GM21576 (cell line): ENCODE results near the gene PTPN13.

Source experiments
- ATAC-seq: cut with Tn5 transposase; IDR thresholded peaks from one replicate; pipeline ENCODE4 v1.9.1; 2021; ENCODE audit warnings: mild to moderate bottlenecking, moderate library complexity; ENCODE audit not compliant: unreplicated experiment

PTPN13 gene

GRCh38 chr4:86592553-86593249, 1.4 kb upstream of the PTPN13 start:
- no peak for ATAC-seq

- ATAC-seq, result peak; percentile 13
These were observed 677 bp downstream of the PTPN13 start for GRCh38 chr4:86594559-86595425.

- ATAC-seq, result no peak
These were observed 1.3 kb downstream of the PTPN13 start for GRCh38 chr4:86595426-86595805.

GRCh38 chr4:86596807-86597206, 2.7 kb downstream of the PTPN13 start:
- ATAC-seq, result no peak

- no peak for ATAC-seq
These were observed 6.0 kb downstream of the PTPN13 start for GRCh38 chr4:86600007-86600653.

- no peak for ATAC-seq
These were observed 9.3 kb downstream of the PTPN13 start for GRCh38 chr4:86603311-86603885.

GRCh38 chr4:86606809-86607208, 12.7 kb downstream of the PTPN13 start:
- ATAC-seq, result no peak

GRCh38 chr4:86608757-86609375, 14.8 kb downstream of the PTPN13 start:
- ATAC-seq, result no peak

- ATAC-seq, result no peak
These were observed 17.6 kb downstream of the PTPN13 start for GRCh38 chr4:86611757-86612156.

GRCh38 chr4:86613734-86614133, 19.6 kb downstream of the PTPN13 start:
- ATAC-seq, result no peak

- ATAC-seq, result no peak
These were observed 20.8 kb downstream of the PTPN13 start for GRCh38 chr4:86614865-86615264.

GRCh38 chr4:86615501-86615900, 21.4 kb downstream of the PTPN13 start:
- ATAC-seq, result no peak

GRCh38 chr4:86619656-86620055, 25.5 kb downstream of the PTPN13 start:
- no peak for ATAC-seq

- no peak for ATAC-seq
These were observed 27.3 kb downstream of the PTPN13 start for GRCh38 chr4:86621435-86621834.

- no peak for ATAC-seq
These were observed 32.0 kb downstream of the PTPN13 start for GRCh38 chr4:86626066-86626465.

- no peak for ATAC-seq
These were observed 33.5 kb downstream of the PTPN13 start for GRCh38 chr4:86627462-86628135.

GRCh38 chr4:86630629-86631028, 36.5 kb downstream of the PTPN13 start:
- ATAC-seq, result no peak

- ATAC-seq, result no peak
These were observed 37.1 kb downstream of the PTPN13 start for GRCh38 chr4:86631166-86631565.

- ATAC-seq, result no peak
These were observed 39.7 kb downstream of the PTPN13 start for GRCh38 chr4:86633854-86634253.

- no peak for ATAC-seq
These were observed 46.4 kb downstream of the PTPN13 start for GRCh38 chr4:86640469-86640868.
